T-helper 22 cell (primary cell): ENCODE data around the gene ANKRD28.
A peak's percentile ranks its signal among the peaks of the same experiment; 100 is the strongest.

Source experiments
- DNase-seq: peaks from one replicate; pipeline ENCODE4 v3.0.0-alpha.2; 2020; ENCODE audit warnings: low read depth

ANKRD28 gene

DNA sequence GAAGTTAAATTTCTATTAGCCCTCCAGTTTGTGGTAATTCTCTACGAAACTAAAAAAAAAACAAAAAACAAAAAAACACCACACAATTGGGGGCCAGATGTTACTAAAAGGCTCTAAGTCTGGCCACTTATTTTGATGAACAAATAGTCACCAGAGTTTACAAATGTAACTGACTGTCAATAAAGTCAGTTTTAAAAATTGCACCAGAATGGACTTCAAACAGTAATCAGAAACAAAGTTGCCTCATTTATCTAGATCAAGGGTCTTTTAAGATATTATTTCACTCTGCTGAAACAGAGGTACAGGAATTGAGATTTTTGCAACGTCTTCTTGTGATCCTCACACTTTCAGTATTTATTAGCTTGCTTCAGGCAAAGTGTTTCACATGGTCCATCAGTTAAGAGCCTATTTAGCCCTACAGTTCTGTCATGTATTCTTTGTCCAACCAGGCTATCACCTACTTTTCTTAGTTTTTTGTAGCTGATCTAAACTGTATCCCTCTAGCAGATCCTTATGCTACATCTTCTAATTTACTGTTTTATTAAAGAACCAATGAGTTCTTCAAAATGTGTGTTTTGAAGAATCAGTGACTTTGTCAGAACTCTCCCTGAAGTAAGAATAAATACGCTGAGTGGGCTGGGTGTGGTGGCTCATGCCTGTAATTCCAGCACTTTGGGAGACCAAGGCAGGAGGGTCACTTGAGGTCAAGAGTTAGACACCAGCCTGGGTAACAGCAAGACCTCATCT lies 74.7 kb downstream of the ANKRD28 start:
- DNase-seq = no peak

DNA sequence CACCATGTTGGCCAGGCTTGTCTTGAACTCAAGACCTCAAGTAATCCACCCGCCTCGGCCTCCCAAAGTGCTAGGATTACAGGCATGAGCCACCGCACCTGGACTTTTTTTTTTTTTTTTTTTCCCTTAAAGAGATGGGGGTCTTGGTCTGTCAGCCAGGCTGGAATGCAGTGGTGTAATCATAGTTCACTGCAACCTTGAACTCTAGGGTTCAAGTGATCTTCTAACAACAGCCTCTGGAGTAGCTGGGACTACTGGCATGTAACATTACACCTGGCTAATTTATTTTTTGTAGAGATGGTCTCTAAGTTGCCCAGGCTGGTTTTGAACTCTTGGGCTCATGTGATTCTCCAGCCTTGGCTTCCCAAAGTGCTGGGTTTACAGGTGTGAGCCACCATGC lies 81.6 kb downstream of the ANKRD28 start:
- no peak for DNase-seq

DNA sequence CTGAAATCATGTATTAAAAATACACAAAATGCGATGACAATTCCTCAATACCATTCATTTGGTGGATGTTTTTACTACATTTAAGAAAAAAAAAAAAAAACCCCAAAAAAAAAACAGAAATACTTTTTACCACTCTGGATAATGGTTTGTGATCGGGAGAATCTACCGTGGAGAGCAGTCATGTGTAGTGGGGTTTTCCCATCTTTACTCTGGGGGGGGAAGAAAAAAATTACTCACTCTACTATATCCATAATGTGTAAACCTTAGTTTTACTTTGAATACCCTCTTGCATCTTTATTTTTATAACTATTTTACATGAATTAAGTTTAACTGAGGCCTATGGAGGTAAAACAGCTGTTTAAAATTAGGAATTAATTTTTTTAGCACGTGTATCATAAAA lies 83.3 kb downstream of the ANKRD28 start:
- DNase-seq = no peak

DNA sequence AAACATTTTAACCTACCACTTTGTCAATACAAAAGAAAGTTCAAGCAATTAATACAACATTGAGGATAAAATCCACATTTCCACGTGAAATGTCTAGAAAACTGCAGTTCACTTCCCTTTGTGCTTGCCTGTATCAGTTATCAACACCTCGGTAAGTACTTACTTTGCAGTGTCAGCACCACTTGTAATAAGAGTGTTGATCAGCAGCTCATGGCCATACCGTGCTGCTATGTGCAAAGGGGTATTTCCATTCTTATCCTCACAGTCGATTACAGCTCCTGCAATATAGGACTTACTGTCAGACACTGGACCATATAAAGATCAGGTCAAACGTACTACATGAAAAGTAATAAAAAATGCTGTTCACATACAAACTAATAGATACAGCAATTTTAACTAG lies 84.4 kb downstream of the ANKRD28 start:
- no peak for DNase-seq

DNA sequence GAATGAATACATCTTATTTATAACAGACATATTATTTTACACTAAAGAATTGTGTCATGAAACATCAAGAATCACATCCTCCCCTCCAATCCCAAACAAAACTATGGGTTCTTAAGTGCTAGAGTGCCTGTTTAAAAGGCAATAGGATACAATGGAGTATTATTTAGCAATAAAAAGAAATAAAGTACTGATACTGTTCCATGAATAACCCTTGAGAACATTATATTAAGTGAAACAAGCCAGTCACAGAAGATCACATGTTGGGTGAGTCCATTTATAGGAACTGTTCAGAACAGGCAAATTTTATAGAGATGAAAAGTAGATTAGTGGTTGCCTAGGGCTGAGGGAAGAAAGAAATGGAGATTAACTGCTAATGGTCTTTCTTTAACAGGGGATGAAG lies 86.5 kb downstream of the ANKRD28 start:
- DNase-seq = no peak

DNA sequence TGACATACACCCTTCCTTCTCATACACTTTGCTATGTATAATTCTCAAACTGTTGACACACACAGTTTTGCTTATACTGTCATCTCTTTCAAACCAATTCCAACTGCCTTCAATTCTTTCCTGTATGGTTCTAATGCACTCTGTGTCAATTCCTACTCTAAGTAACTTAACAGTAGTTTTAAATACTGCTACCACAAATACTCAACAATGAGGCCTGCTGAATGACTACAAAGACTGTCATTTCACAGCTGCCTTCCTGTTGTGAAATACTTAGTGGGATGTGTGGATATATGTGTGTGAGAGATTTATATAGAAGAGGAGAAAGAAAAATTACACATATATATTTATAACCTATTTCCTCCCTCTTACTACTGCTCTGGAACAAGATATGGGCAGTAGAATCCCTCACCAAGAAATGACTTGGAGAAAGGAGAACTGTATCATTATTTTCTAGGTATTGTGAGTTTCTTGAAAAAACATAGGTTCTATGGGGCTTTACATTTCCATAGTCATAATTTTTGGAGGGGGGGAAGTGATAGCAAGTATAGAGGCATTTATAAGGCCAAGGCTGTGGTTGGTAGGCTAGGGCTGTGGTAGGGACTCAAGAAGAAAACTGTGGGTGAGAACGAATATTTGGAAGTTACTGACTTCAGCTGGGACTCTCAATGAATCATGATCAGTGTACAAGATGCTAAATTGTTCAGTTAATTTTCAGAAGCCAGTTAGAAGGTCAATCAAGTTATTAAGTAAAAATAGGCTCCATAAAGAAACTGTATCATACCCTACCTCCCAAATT lies 88.7 kb downstream of the ANKRD28 start:
- no peak for DNase-seq

DNA sequence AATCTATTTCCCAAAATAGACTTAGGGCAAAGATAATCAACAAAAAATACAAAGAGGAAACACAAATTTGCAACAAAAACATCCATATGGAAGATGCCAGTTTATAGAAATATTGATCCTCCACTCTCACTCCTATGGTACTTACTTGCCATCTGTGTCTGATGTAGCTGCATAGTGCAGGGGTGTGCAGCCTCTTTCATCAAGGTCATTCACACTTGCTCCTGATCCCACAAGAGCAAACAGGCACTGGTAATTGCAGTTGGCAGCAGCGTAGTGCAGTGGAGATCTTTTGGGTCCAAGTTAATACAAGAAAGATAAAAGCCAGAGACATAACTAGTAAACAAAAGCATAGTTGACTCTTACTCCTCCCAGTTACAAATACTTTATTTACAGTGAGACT lies 90.0 kb downstream of the ANKRD28 start:
- DNase-seq = no peak

DNA sequence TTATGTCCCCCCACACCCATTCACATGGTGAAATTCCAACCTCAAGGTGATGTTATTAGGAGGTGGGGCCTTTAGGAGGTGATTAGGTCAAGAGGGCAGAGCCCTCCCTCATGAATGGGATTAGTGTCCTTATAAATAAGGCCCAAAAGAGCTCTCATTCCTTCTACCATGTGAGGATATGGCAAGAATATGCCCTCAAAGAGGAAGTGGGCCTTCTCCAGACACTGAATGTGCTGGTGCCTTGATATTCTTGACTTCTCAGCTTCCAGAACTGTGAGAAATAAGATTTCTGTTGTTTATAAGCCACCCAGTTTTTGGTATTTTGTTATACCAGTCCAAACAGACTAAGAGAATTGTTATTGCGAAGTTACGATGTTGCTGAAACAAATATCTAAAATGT lies 94.4 kb downstream of the ANKRD28 start:
- DNase-seq = no peak

DNA sequence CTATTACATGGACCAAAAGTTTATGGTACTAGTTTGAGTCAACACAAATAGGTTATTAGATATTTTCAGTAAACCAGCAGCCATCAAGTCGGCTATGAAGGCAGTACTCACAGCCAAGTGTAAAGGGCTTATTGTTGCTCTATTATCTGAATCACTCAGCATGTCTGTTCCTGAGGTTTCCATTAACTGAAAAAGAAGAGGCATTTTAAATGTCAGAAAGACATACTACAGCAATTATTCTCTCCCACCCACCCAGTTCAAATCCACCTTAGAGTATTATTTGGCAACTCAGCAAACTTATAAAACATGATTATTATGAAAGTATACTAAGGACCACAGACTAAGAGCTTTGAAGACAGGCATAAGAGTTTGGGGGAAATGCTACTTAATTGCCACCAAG lies 103.2 kb downstream of the ANKRD28 start:
- DNase-seq = no peak

DNA sequence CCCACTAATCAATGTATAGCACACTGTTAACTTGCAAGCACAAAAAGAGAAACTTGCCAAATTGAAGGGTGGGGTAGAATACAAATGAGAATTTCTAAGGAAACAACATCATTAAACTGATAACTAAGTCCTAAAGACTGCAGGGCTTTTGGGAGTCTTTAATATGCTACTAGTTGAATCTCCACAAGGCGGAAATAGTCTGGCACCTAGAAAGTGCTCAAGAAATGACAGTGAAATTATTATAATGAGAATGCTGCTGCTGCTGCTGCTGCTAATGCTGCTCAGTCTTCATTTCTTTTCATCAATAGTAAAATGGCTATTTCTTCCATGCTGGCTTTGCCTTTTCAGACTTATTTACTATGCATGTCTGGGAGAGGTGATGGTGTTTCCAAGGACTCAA lies 104.4 kb downstream of the ANKRD28 start:
- DNase-seq = no peak

DNA sequence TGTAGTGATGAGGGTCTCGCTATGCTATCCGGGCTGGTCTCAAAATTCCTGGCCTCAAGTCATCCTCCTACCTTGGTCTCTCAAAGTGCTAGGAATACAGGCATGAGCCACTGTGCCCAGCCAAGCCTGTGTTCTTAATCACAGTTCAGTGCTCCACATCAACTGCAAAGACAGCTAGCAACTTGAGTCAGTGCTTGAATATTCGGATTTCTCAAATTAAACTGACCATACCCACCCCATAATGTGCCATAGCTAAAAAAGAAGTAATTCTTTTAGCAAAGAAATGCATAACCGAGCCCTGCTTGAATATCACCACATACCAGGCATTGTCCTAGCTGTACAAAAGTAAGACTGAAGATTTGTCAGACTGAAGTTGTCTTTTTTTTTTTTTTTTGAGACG lies 107.0 kb downstream of the ANKRD28 start:
- DNase-seq = no peak

DNA sequence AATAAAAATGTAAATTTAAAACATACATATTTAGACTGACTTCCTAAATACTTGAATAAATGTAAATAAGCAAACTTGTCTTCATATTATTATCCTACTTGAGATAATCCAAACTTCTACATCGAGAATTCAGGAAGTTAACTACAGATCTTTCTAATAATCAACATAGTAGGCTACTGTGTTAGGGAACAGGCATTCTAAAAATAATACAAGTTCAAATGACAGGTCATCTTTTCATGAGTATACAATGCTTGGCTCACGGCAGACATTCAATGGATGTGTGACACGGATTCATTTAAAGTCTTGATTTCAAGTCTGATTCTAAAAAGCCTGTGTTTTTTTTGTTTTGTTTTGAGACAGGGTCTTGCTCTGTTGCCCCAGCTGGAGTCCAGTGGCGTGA lies 107.5 kb downstream of the ANKRD28 start:
- no peak for DNase-seq

DNA sequence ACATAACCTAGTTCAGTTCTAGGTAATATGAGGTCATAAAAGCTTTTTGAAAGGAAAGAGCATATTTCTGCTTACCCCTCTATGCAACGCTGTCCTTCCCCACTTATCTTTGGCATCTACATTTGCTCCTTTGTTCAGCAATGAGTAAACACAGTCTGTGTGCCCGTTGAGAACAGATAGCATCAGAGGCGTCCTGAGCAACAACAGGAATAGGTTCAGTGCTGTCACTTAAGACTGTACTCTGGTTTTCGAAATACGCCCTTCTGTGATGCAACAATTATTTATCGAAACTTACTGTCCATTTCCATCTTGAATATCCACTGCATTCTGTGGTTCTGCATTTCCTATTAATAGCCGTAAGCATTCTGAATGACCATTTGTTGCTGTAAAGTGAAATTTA lies 111.9 kb downstream of the ANKRD28 start:
- peak; percentile 3 for DNase-seq

DNA sequence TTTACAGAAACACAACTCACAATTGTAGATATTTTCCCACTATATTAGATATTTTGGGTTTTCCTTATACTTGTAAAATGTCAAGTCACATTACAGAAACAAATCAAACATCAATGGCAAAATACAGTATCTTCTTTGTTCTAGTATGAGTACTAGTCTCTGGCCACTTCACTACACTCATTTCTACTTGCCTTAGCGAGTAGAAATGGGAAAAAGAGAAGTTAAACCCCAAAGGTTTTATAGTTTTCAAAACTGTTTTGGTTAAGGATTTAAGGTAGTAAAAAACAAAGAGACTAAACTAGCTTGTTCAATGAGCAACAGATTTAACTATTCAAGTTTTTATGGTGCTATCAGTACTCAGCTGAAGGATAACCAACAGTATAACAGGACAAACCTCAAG lies 114.5 kb downstream of the ANKRD28 start:
- no peak for DNase-seq

DNA sequence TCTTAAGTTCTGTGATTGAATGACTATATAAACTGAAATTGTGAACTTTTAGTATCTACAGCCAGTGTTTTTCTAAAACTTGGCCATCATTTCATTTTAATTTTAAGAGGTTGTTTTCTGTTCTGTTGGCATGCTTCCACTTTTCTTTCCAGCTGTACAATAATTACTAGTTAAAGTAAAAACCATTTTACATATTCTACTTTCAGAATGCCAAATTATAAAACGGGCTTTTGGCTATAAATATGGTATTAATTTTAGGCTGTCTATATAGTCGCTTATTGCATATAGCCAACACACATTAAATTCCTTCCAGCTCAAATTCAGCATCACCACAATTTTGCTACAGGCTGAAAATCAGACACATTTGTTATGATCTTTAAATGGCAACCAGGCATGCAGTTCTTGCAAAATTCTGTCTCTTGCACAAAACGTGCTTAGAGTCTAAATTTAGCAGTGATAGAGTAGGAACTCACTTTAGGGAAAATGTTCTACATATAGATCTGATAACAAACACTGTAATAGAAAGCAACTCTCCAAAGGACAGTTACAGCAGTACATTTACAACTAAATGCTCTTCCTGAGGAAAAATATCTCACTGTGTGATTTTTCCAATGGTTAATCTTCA lies 115.1 kb downstream of the ANKRD28 start:
- DNase-seq = no peak

DNA sequence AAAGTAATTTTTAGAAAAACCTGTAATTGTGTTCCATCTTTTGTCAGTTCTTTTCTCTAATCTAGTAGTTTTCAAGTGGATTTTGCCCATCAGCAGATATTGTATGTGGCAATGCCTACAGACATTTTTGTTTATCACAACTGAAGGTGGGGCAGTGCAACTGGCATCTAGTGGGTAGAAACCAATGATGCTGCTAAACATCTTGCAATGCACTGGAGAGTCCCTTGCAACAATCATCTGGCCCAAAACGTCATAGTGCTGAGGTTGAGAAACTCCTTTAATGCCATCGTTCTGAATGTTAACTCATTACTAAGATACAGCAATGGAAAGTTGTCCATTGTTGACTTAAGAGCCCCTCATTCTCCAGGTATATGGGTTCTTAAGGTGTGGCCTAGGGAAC lies 116.1 kb downstream of the ANKRD28 start:
- no peak for DNase-seq

DNA sequence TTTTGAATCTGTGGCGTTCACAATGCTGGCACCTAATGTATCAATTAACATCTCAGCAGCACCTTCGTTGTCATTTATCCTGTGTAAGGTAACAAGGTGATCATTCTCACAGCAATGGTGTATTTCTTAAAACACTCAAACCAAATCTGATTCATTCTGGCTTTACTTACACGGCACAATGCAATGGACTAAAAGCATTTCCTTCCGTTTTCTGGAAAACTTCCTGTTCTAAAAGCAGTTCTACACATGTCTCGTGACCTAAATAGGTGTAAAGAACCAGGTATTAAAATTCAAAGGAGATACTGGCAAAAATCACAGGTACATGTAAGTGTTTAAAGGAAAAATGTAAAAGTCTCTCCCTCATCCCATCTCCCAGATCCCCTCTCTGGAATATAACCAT lies 118.5 kb downstream of the ANKRD28 start:
- no peak for DNase-seq

DNA sequence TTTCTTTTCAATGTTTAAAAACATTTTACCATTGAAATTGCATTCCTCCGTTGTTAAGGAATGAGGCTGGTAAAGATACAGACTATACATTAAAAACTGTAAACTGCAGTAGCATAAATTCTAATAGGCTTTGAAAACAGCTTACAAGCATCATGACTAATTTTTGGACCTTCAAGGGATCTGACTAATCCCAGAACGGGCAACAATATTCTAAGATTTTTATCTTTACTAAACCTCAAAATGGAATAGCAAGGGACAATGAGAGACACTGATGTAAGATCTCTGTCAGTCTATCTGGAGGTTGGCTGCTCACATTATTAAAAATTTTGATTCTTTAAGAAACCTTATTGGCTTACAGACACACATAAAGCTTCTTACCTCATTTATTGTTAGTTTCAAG lies 121.5 kb downstream of the ANKRD28 start:
- DNase-seq = no peak

DNA sequence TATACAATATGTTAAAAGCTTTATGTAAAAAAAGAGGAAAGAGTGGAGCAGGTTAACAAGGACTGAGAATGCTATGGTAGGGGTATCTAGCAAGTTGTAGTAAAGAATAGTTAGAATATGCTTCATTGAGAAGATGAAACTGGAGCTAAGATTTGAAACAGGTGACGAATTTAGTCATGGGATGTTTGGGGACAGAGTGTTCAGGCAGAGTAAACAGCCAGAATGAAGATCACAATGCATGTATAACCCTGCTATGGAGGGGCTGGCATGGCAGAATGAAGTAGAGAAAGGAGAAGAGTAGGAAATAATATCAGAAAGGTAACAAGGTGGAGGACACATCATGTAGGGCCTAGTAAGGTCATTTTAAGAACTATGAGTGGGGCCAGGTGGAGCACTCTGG lies 124.2 kb downstream of the ANKRD28 start:
- DNase-seq = no peak

DNA sequence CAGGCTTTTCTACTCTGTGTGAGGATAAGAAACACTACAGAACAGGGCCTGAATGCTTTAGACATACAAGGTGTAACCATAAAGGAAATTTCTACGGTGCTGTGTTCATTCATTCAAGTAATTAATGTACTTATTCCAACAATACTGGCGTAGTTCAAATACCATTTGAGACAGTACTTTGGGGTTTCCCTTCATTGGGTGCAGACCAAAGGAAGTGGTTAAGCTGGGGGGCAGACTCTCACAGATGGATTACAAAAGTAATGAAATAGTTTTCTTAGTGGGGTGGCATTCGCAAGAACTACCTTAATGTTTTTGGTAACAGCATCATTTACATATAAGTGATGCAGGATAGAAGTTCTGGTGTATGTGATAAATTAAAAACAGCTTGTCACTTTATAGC lies 130.3 kb downstream of the ANKRD28 start:
- DNase-seq = peak; percentile 49

DNA sequence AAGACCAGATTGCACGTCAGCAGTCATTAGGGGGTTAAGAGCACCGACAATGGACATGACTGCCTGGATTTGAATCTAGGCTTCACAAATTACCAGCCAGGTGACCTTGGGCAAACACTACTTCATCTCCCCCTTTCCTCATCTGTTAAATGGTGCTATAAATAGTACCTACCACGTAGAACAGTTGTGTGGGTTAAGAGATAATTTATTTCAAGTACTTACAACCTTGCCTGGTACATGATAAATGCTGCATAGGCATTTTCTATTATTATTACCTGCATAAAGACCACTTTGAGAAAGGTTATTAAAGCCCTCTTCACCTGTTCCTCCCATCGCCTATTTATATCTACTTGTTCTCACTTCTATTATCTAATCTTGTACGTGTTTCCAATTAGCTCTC lies 131.5 kb downstream of the ANKRD28 start:
- DNase-seq = no peak

DNA sequence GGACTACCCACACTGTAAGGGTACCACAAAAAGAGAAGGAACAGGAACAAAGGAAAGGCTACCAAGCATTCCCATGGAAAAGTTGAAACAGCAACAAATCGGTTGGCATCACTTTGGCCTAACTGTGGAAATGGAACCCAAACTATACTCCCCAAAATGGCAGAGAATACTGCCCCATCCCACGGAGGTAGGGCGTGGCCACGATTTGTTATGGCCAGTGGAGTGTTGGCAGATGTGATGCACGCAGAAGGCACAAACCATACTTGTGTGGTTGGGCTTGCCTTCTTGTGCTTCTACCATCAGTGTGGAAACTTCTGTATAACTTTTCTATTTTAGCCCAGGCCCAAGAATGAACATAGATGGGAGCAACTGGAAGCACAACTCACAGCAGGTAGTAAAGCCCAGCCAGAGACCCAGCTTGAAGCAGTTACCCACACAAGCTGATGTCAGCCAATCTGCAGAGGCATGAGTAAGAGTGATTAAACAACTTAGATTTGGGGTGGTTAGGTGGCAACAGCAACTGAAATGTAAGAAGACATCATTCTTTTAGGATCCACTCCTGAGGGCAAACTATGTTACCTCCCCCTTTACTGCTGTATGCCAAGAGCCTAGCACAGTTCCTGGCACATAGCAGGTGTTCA lies 132.1 kb downstream of the ANKRD28 start:
- DNase-seq = no peak

DNA sequence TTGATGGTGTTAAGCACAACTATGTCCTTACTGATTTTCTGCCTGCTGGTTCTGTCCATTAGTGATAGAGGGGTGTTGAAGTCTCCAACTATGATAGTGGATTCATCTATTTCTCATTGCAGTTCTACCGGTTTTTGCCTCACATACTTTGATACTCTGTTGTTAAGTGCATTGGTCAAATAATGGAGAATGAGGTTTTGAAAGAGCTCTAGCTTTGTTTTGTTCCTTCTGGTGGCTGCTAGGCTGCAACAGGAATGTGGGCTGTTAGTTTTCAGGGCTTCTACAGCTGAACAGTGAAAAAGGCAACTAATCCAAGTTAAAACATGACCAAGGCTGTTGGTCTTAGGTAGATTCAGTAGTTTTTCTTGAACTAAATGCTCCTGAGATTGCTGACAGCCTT lies 133.6 kb downstream of the ANKRD28 start:
- DNase-seq = no peak
